Upper lobe of left lung (tissue), 6 donors: ENCODE results near the gene MASP2. TPM values are rescaled to one million over a fixed set of nuclear protein-coding genes. Genes with fewer than 3 reads are reported as not detected.
"Not testable (repeated sequence)": the region's sequence is repeated elsewhere in the genome, so short reads cannot be mapped to it uniquely, and the experiment has no call there.

ENCODE experiments used
- ATAC-seq, 2 donors: fragments of 200-7000 bp; cut with Tn5 transposase; one replicate each; pipeline ENCODE4 v1.9.1; 2022; ENCODE audit warnings: mild to moderate bottlenecking in 2 of 2, moderate library complexity in 2 of 2; ENCODE audit not compliant: low FRiP score in 2 of 2
- DNase-seq, 2 donors: peaks; one replicate each; pipeline ENCODE4 v3.0.0-alpha.2; 2019 to 2020
- H3K27ac ChIP-seq, 4 donors: fragments of 200-600 bp; sonication (generic); one replicate each; pipeline ENCODE4 v1.5.1; 2016 to 2019
- H3K27me3 ChIP-seq, 4 donors: fragments of 200-600 bp; sonication (generic); one replicate each; pipeline ENCODE4 v1.5.1; 2017 to 2019
- H3K36me3 ChIP-seq, 4 donors: fragments of 200-600 bp; sonication (generic); one replicate each; pipeline ENCODE4 v1.5.1; 2016 to 2019
- H3K4me1 ChIP-seq, 4 donors: fragments of 200-600 bp; sonication (generic); one replicate each; pipeline ENCODE4 v1.5.1; 2018 to 2019
- H3K4me3 ChIP-seq, 4 donors: fragments of 200-600 bp; sonication (generic); one replicate each; pipeline ENCODE4 v1.5.1; 2017 to 2019; ENCODE audit warnings: mild to moderate bottlenecking in 2 of 4, moderate library complexity in 1 of 4
- H3K9me3 ChIP-seq, 4 donors: fragments of 200-600 bp; sonication (generic); one replicate each; pipeline ENCODE4 v1.5.1; 2018 to 2019
- CTCF ChIP-seq, 6 experiments: fragments of 450-650 bp in 4 of 6; fragments of 200-600 bp in 2 of 6; sonication (generic) in 2 of 6; IDR thresholded peaks; one replicate each; pipeline ENCODE4 v1.5.1; 2016 to 2019; ENCODE audit warnings: antibody characterized with exemption in 6 of 6
- EP300 ChIP-seq, 4 donors: sonication (generic); formaldehyde crosslinking; IDR thresholded peaks; one replicate each; pipeline ENCODE4 v1.5.1; 2017; ENCODE audit warnings: antibody characterized with exemption in 4 of 4, control low read depth in 2 of 4
- POLR2A ChIP-seq, 4 donors: fragments of 450-650 bp; IDR thresholded peaks; one replicate each; pipeline ENCODE4 v1.5.1; 2016 to 2017; ENCODE audit warnings: antibody characterized with exemption in 4 of 4, mild to moderate bottlenecking in 2 of 4
- POLR2AphosphoS5 ChIP-seq, 2 donors: sonication (generic); formaldehyde crosslinking; IDR thresholded peaks; one replicate each; pipeline ENCODE4 v1.5.1; 2017; ENCODE audit warnings: antibody characterized with exemption in 2 of 2
- WGBS, 2 donors: methylation state at CpG; one replicate each; pipeline ENCODE4 v1.1.5; 2017 to 2018; 5-methylcytosine and 5-hydroxymethylcytosine counted together
- total RNA-seq, 6 donors: library from RNA; depleted of rRNA in 4 of 6; stranded (reverse); fragments of >200 nt in 4 of 6; gene quantifications; one replicate each; pipeline versions ENCODE4 v1.1.0 to v1.2.1, GENCODE V29; 2016 to 2021
- donor health status: DM: no; HTN: no; CAD: no; lungs with moderate emphysema.
- donor health status: DM: no; HTN: yes; CAD: no; lungs with severe emphysema.

The MASP2 gene
- total RNA-seq, 6 donors from 2014 or later, result not detected

- Histone ChIP-seq H3K4me3 (no peak overlapping the region), H3K36me3 (peaks cover 31 to 97% (median 76%) of the 10 kb centered on the region in 4 donors), H3K4me1 (no peaks in the 10 kb centered on the region), H3K27me3 (no peaks in the 10 kb centered on the region), H3K9me3 (no peaks in the 10 kb centered on the region), H3K27ac (no peak overlapping the region)
- 91 to 94% methylated on average over 18 of the region's 18 CpGs for WGBS, 2 donors
- TF ChIP-seq CTCF (IDR thresholded peaks at IDR 0.05) (no peak), POLR2AphosphoS5 (IDR thresholded peaks at IDR 0.05) (no peak), EP300 (IDR thresholded peaks at IDR 0.05) (no peak), POLR2A (IDR thresholded peaks at IDR 0.05) (no peak)
- DNase-seq, result no peak
- no peak for ATAC-seq
These were observed 20.9 kb upstream of the MASP2 start for GRCh38 chr1:11067716-11068599.

- no peak overlapping the region for H3K27ac ChIP-seq
- 97% methylated on average over 1 of the region's 1 CpG for WGBS, 2 donors
- peaks cover 28 to 75% (median 55%) of the 10 kb centered on the region in 4 donors for H3K36me3 ChIP-seq
- no peak for ATAC-seq
- H3K4me3 ChIP-seq, result no peak overlapping the region
- no peak for DNase-seq
- TF ChIP-seq POLR2AphosphoS5 (IDR thresholded peaks at IDR 0.05) (no peak), CTCF (IDR thresholded peaks at IDR 0.05) (no peak), POLR2A (IDR thresholded peaks at IDR 0.05) (no peak), EP300 (IDR thresholded peaks at IDR 0.05) (no peak)
- H3K27me3 ChIP-seq, result no peaks in the 10 kb centered on the region
- no peaks in the 10 kb centered on the region for H3K9me3 ChIP-seq
- H3K4me1 ChIP-seq, result peaks cover 6 to 7% (median 7%) of the 10 kb centered on the region in 4 donors
These were observed 18.8 kb upstream of the MASP2 start for GRCh38 chr1:11065796-11066195.

GRCh38 chr1:11064942-11065341 lies 17.9 kb upstream of the MASP2 start:
- no peak overlapping the region for H3K27ac ChIP-seq
- H3K27me3 ChIP-seq, result no peaks in the 10 kb centered on the region
- TF ChIP-seq EP300 (IDR thresholded peaks at IDR 0.05) (no peak), POLR2AphosphoS5 (IDR thresholded peaks at IDR 0.05) (no peak), CTCF (IDR thresholded peaks at IDR 0.05) (no peak), POLR2A (IDR thresholded peaks at IDR 0.05) (no peak)
- no peak for DNase-seq
- WGBS, 2 donors, result 97 to 98% methylated on average over 2 to 3 of the region's 3 CpGs
- no peak overlapping the region for H3K4me3 ChIP-seq
- H3K9me3 ChIP-seq, result no peaks in the 10 kb centered on the region
- peaks cover 28 to 67% (median 50%) of the 10 kb centered on the region in 4 donors for H3K36me3 ChIP-seq
- peaks cover 9 to 12% (median 10%) of the 10 kb centered on the region in 4 donors for H3K4me1 ChIP-seq
- no peak for ATAC-seq

- not testable (repeated sequence) for H3K9me3 ChIP-seq, H3K27me3 ChIP-seq, DNase-seq, H3K27ac ChIP-seq, H3K4me3 ChIP-seq, ATAC-seq
- 92 to 93% methylated on average over 17 to 18 of the region's 18 CpGs for whole genome bisulfite sequencing, 2 donors
- H3K4me1 ChIP-seq, result peaks cover 11 to 18% (median 13%) of the 10 kb centered on the region in 4 donors
- H3K36me3 ChIP-seq, result peaks cover 25 to 58% (median 42%) of the 10 kb centered on the region in 4 donors
These were observed 17.0 kb upstream of the MASP2 start for GRCh38 chr1:11063937-11064537.

- DNase-seq (no peak), ATAC-seq (no peak)
- peaks cover 17 to 26% (median 20%) of the 10 kb centered on the region in 4 donors for H3K4me1 ChIP-seq
- TF ChIP-seq EP300 (IDR thresholded peaks at IDR 0.05), result no peak
- TF ChIP-seq CTCF (IDR thresholded peaks at IDR 0.05), result no peak
- TF ChIP-seq POLR2AphosphoS5 (IDR thresholded peaks at IDR 0.05), result no peak
- no peak for TF ChIP-seq POLR2A (IDR thresholded peaks at IDR 0.05)
- H3K27me3 ChIP-seq, result no peaks in the 10 kb centered on the region
- H3K36me3 ChIP-seq, result peaks cover 17 to 49% (median 32%) of the 10 kb centered on the region in 4 donors
- no peak overlapping the region for H3K4me3 ChIP-seq
- H3K9me3 ChIP-seq, result no peaks in the 10 kb centered on the region
- no peak overlapping the region for H3K27ac ChIP-seq
- 62 to 70% methylated on average over 3 of the region's 3 CpGs for WGBS, 2 donors
These were observed 15.9 kb upstream of the MASP2 start for GRCh38 chr1:11062965-11063401.
